Adrenal gland (tissue), 5 donors: ENCODE data around the gene RNF212.
"Not testable (repeated sequence)": the region's sequence is repeated elsewhere in the genome, so short reads cannot be mapped to it uniquely, and the experiment has no call there.

Experiments used
- CTCF ChIP-seq, 6 experiments: fragments of 450-650 bp in 4 of 6; fragments of 200-600 bp in 2 of 6; sonication (generic) in 1 of 6; IDR thresholded peaks; 1 replicate in 5 of 6; 2 replicates in 1 of 6; pipeline versions ENCODE4 v1.5.1 to v1.8.0; 2016 to 2021; ENCODE audit warnings: antibody characterized with exemption in 6 of 6, mild to moderate bottlenecking in 2 of 6, moderate library complexity in 1 of 6
- POLR2A ChIP-seq, 2 donors: fragments of 450-650 bp; IDR thresholded peaks; one replicate each; pipeline ENCODE4 v1.6.1; 2017; ENCODE audit warnings: antibody characterized with exemption in 2 of 2, mild to moderate bottlenecking in 2 of 2, moderate library complexity in 1 of 2
- donor health status: DM: no; HTN: no; CAD: no.

GRCh38 chr4:1055243-1055701 is 58.1 kb downstream of the RNF212 start:
- TF ChIP-seq CTCF, POLR2A (IDR thresholded peaks at IDR 0.05): not testable (repeated sequence)
